DMS153 (cell line): Measurements from ENCODE around the gene LDLRAD4.
"Not testable (repeated sequence)": the region's sequence is repeated elsewhere in the genome, so short reads cannot be mapped to it uniquely, and the experiment has no call there.

Experiments
- DNase-seq: peaks from one replicate; lab custom pipeline; 2025; lab: John Stamatoyannopoulos, UW

LDLRAD4 gene

DNA sequence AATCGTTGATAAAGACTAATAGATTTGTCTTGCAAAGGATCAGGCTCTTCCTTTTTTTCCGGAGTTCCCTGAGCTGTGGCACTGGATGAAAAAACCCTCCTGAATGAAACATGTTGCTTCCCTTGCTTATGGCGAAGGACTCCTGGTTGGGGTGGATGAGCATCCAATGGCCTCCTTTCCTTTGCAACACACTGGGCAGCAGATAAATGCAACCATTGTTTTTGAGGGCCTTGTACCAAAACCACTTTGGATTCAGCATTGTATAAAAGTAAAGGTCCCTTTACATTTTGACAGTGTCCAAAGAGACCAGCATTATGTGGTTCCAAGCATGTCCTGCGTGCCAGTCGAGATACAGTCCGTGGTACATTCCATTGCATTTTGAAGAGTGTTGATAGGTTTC is 463.1 kb downstream of the LDLRAD4 start:
- no peak for DNase-seq

DNA sequence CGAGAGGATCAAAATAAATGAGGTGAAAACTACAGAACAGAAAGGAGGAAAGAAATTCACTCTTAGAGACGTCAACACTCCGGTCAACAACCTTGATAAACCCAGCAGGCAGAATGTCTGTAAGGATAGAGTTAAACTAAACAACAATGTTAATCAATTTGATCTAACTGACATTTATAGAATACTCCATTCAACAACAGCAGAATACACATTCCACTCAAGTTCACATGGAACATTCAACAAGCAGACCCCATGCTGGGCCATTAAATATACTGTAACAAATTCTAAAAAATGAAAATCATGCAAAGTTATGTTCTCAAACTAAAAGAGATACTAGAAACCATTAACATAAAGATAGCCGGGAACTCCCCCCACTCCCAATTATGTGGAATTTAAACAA is 466.0 kb downstream of the LDLRAD4 start:
- DNase-seq: no peak

- no peak for DNase-seq
These were observed 469.9 kb downstream of the LDLRAD4 start for GRCh38 chr18:13688191-13689136.

GRCh38 chr18:13690060-13690459 is 471.5 kb downstream of the LDLRAD4 start:
- not testable (repeated sequence) for DNase-seq

DNA sequence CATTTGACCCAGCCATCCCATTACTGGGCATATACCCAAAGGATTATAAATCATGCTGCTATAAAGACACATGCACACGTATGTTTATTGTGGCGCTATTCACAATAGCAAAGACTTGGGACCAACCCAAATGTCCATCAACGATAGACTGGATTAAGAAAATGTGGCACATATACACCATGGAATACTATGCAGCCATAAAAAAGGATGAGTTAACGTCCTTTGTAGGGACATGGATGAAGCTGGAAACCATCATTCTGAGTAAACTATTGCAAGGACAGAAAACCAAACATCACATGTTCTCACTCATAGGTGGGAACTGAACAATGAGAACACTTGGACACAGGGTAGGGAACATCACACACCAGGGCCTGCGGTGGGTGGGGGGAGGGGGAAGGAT is 476.8 kb downstream of the LDLRAD4 start:
- DNase-seq: not testable (repeated sequence)

DNA sequence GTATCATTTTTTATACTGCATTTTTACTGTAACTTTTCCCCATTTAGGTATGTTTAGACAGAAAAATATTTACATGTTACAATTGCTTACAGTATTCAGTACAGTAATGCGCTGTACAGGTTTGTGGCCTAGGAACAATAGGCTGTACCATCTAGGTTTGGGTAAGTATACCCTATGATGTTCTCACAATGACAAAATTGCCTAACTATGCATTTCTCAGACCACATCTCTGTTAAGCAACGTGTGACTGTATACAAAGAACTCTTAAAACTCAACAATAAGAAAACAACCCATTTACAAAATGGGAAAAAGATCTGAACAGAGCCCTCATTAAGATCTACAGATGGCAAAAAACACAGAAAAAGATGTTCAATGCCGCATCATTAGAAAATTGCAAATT is 478.4 kb downstream of the LDLRAD4 start:
- DNase-seq: no peak

GRCh38 chr18:13700153-13700552 is 481.6 kb downstream of the LDLRAD4 start:
- DNase-seq: no peak
